RPMI7951 (cell line): ENCODE data around the gene PRRT3. TPM values are rescaled to one million over a fixed set of nuclear protein-coding genes. Genes with fewer than 3 reads are reported as not detected.
"Not testable (repeated sequence)": the region's sequence is repeated elsewhere in the genome, so short reads cannot be mapped to it uniquely, and the experiment has no call there.

ENCODE experiments used
- DNase-seq: peaks from one replicate; pipeline ENCODE4 v3.0.0-alpha.2; 2012; ENCODE audit warnings: low read depth
- total RNA-seq: library from RNA; depleted of rRNA; stranded (reverse); fragments of >200 nt; shearing (Covaris generic); gene quantifications from 2 replicates; pipeline ENCODE4 v1.2.3, GENCODE V29; 2014; rRNA removed

PRRT3 gene
- total RNA-seq, 1 experiment from 2014 or later: 1.2 TPM

DNA sequence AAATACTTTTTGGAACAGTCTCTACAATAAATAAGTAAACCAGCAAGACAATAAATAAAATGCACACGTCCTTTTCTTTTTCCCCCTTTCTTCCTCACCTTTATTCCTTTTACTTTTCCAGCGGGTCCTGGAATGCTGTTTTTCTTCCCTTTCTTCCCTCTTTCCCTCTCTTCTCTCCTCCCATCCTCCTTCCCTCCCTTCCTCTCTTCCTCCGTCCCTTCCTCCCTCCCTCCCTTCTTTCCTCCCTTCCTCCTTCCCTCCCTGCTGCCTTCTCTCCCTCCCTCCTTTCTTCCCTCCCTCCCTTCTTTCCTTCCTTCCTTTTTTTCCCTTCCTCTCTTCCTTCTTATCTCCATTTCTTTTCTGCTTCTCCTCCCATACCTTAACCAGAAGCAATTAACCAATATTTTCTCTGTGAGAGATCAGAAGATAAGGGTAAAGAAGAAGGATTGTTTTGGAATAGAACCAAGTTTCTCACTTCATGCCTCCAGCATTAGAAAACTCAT, 52.9 kb downstream of the PRRT3 start:
- no peak for DNase-seq

DNA sequence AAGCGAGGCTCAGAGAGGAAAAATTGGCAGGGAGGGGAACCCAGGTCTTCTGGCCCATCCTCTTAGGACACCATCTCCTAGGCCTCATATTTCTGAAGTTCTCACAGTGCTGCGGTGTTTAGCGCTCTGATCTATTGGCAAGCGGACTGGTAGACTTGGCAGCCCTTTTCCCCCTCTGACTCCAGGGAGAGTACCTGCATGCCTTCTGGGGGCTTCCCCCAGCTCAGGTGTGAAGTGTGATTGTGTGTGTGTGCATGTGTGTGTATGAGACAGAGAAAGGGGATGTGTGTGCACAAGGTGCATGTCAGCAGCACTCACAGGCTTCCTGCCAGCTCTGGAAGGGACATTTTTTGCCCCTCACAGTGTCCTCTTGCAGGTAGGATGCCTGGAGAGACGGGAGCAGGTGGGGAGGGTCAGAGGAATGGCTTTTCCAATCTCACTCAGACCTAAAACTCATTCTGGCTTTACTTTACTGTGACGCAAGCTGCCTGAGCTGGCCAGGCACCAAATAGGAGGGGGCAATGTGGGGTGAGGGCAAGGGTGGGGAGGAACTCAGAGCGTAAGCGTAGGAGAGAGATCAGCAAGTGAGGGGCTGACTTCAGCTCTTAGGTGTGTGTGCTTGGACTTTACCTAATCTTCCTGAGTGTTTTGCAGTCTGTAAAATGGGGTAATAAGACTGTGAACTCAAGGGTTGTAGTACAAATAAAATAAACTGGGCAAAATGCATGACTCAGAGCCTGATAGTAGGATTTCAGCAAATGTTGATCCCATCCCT, 53.6 kb downstream of the PRRT3 start:
- no peak for DNase-seq

DNA sequence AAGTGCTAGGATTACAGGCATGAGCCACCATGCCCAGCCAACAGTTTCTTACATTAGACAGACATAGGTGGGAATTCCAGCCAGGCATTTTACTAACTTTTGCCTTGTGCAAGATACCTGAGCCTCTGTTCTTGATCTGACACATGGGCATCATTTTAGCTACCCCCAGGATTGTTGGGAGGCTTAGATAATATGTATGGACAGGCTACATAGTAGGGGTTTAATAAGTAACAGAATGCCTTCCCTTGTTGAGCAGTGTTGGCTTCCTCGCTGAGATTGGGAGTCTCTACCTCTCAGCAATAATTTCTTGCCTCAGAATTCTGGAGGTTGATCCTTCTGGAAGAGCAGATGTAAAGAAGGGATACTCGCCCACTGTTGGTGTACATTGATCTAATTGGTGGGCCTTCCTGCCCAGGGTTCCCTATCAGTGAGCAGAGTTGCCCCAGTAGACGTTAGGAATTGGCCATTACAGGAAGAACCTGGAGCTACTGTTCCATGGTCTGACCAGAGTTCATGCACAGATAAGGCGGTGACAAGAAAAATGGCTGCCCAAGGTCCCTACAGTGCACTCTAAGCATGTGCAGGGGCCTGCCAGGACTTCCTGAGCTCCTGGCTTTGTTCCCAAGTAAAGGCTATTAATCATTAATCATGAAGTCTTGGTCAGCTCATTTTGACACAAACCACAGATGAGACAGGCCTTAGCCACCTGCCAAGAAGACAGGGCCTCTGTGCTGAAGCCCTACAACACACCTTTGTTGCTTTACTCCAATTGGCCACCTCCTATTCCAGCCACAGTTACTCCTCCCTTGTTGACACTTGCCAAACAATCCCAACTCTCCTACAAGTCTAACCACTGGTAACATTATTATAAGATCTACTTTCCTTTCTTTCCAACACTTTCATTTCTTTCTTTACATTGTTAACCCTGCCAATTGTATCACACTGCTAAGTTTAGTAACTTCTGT, 54.5 kb downstream of the PRRT3 start:
- peak; percentile 31 for DNase-seq

DNA sequence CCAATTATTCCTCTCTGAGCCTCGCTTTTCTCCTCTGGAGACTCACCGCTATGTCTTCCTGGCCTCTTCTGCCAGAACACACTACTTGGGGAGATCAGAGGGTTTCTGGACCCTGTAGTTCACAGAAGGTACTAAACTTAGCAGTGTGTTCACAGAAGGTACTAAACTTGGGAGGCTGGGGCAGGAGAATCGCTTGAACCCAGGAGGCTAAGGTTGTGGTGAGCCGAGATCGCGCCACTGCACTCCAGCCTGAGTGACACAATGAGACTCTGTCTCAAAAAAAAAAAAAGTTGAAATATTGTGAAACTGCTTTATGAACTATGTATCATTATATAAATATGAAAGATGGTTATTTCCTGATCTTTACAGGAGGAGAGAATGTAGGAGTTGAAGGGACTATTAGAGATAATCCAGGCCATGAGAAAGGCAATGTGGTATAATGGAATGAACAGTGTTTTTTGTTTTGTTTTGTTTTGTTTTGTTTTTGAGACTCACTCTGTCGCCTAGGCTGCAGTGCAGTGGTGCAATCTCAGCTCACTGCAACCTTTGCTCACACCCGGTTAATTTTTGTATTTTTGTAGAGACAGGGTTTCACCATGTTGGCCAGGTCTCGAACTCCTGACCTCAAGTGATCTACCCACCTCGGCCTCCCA, 55.3 kb downstream of the PRRT3 start:
- DNase-seq: not testable (repeated sequence)

DNA sequence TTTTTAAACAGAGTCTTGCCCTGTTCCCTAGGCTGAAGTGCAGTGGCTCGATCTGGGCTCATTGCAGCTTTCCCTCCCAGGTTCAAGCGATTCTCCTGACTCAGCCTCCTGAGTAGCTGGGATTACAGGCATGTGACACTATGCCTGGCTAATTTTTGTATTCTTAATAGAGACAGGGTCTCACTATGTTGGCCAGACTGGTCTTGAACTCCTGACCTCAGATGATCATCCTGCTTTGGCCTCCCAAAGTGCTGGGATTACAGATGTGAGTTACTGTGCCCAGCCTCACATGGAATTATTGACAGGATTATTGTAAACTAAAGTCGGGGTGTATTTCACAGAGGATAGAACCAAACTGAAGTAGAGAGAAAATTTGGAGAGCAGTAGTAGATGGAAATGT, 56.5 kb downstream of the PRRT3 start:
- not testable (repeated sequence) for DNase-seq

Other genes with a start within 250 kb of the PRRT3 start
- gene CPNE9, start 248.6 kb downstream of the PRRT3 start, total RNA-seq: not detected in 2 replicates
- 14.2 and 15.2 TPM in 2 replicates for gene BRPF1, start 220.7 kb downstream of the PRRT3 start, total RNA-seq
- 31.2 and 34.4 TPM in 2 replicates for gene OGG1, start 202.5 kb downstream of the PRRT3 start, total RNA-seq
- 40.4 and 46.9 TPM in 2 replicates for gene CAMK1, start 182.5 kb downstream of the PRRT3 start, total RNA-seq
- gene TADA3, start 159.9 kb downstream of the PRRT3 start, total RNA-seq: 99.1 and 107 TPM in 2 replicates
- 254 and 426 TPM in 2 replicates for gene ARPC4, start 159.3 kb downstream of the PRRT3 start, total RNA-seq
- 4.7 and 7.4 TPM in 2 replicates for gene TTLL3, start 142.1 kb downstream of the PRRT3 start, total RNA-seq
- 47.5 and 49.5 TPM in 2 replicates for gene RPUSD3, start 108.4 kb downstream of the PRRT3 start, total RNA-seq
- not detected in 2 replicates for gene CIDEC, start 72.2 kb downstream of the PRRT3 start, total RNA-seq
- 34.7 and 36.8 TPM in 2 replicates for gene JAGN1, start 61.8 kb downstream of the PRRT3 start, total RNA-seq
- not detected in 2 replicates for gene IL17RE, start 49.6 kb downstream of the PRRT3 start, total RNA-seq
- gene IL17RC, start 35.3 kb downstream of the PRRT3 start, total RNA-seq: 23.2 and 25.8 TPM in 2 replicates
- 32.1 and 38.9 TPM in 2 replicates for gene CRELD1, start 18.6 kb downstream of the PRRT3 start, total RNA-seq
- gene EMC3, start 34.4 kb upstream of the PRRT3 start, total RNA-seq: 56.0 and 59.1 TPM in 2 replicates
- gene FANCD2, start 74.0 kb upstream of the PRRT3 start, total RNA-seq: 32.3 and 37.5 TPM in 2 replicates
- not detected in 2 replicates for gene FANCD2OS, start 155.8 kb upstream of the PRRT3 start, total RNA-seq
- 301 and 331 TPM in 2 replicates for gene BRK1, start 163.3 kb upstream of the PRRT3 start, total RNA-seq
- gene VHL, start 189.4 kb upstream of the PRRT3 start, total RNA-seq: 26.9 and 33.6 TPM in 2 replicates
- 10.7 and 11.2 TPM in 2 replicates for gene IRAK2, start 212.5 kb upstream of the PRRT3 start, total RNA-seq